Measurements from ENCODE around the gene CMTM3. TPM values are rescaled to one million over a fixed set of nuclear protein-coding genes. Genes with fewer than 3 reads are reported as not detected.

The CMTM3 gene
- total RNA-seq, 1 experiment from 2014 or later = 19.1 TPM

DNA sequence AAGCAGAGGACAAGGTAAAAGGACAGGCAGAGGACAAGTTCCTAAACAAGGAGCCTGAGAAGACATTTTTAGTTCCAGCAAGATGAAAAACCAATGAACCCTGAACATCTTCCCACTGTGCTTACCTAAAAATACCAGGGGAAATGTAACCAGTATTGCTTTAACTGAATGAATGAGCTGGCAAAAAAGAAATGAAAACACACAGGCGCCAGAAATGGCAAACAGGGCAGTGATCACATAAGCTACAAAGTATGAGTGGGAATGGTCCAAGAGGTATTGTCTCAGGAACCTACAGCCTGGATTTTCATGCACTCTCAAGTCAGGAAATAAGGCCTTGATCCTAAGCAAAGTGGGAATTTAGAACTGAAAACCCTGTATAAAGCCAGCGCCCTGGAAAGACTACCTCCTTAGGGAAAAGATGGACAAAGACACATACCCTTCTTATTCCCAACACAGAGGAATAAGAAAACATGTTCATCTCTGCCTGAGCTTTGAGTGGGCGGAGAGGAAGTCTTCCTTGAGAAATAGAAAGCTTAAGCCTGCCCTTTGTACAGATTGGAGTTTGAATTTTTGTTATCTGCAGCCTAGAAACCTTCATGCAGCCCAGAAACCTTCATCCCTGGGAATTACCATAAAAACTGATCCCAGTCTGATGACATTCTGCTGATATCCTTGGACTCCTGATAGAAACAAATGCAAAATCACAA lies 23.1 kb upstream of the CMTM3 start (continued):
- TF ChIP-seq IRF2 (CRISPR knock-in tag; IDR thresholded peaks at IDR 0.05; ENCODE audit: borderline replicate concordance, low read depth) (no peak), MYBL2 (CRISPR knock-in tag; IDR thresholded peaks at IDR 0.05) (no peak), PRRX2 (CRISPR knock-in tag; IDR thresholded peaks at IDR 0.05) (no peak), KAT7 (CRISPR knock-in tag; IDR thresholded peaks at IDR 0.05; ENCODE audit: borderline replicate concordance) (no peak), JAZF1 (CRISPR knock-in tag; IDR thresholded peaks at IDR 0.05) (no peak), ZNF671 (CRISPR knock-in tag; IDR thresholded peaks at IDR 0.05) (no peak), TP53 (CRISPR knock-in tag; IDR thresholded peaks at IDR 0.05) (no peak), ZNF232 (CRISPR knock-in tag; IDR thresholded peaks at IDR 0.05) (no peak)
- TF ChIP-seq, protein P1, sequence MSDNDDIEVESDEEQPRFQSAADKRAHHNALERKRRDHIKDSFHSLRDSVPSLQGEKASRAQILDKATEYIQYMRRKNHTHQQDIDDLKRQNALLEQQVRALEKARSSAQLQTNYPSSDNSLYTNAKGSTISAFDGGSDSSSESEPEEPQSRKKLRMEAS (CRISPR knock-in tag; IDR thresholded peaks at IDR 0.05) = no peak
- TF ChIP-seq, protein P2, sequence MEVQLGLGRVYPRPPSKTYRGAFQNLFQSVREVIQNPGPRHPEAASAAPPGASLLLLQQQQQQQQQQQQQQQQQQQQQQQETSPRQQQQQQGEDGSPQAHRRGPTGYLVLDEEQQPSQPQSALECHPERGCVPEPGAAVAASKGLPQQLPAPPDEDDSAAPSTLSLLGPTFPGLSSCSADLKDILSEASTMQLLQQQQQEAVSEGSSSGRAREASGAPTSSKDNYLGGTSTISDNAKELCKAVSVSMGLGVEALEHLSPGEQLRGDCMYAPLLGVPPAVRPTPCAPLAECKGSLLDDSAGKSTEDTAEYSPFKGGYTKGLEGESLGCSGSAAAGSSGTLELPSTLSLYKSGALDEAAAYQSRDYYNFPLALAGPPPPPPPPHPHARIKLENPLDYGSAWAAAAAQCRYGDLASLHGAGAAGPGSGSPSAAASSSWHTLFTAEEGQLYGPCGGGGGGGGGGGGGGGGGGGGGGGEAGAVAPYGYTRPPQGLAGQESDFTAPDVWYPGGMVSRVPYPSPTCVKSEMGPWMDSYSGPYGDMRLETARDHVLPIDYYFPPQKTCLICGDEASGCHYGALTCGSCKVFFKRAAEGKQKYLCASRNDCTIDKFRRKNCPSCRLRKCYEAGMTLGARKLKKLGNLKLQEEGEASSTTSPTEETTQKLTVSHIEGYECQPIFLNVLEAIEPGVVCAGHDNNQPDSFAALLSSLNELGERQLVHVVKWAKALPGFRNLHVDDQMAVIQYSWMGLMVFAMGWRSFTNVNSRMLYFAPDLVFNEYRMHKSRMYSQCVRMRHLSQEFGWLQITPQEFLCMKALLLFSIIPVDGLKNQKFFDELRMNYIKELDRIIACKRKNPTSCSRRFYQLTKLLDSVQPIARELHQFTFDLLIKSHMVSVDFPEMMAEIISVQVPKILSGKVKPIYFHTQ (CRISPR knock-in tag; IDR thresholded peaks at IDR 0.05) = no peak

DNA sequence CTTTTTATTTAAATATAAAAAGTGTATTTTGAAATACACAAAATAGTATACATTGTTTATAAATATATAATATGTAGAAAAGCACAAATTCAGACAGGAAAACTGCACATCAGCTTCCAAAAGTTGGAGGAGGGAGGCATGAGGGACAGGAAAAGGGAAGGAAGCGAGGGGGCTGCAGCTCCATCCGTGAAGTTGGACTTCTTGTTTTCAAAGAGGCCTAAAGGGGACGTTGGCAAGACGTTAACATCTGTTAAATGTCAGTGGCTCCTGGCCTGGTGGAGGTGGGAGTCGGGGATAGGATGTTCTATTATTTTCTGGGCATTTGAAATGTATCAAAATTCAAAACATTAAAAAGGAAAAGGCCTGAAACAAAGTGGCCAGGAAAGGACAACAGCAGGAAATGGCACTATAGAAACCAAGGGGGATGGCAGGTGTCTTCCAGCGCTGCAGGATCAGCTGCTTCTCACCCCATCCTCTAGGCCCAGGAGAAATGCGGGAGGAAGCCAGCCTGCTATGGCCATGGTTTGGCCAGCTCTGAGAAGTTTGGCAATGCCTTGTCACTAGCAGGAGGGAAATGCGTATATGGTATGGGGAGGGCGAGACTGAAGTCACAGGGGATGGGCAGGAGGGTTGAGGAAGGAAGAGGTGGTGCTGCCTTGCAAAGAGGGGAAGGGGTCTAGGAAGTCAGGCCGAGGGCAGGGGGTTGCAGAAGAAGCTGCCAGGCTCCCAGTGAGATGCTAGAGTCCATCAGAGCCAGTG lies 18.8 kb upstream of the CMTM3 start:
- Mint-ChIP-seq H3K27ac (no peak overlapping the region), H3K4me1 (peaks cover 20% of the 10 kb centered on the region), H3K27me3 (ENCODE audit: low read depth) (peaks cover 6% of the 10 kb centered on the region), H3K36me3 (no peaks in the 10 kb centered on the region), H3K9me3 (no peaks in the 10 kb centered on the region), H3K4me3 (no peak overlapping the region)
- CTCF ChIA-PET = no interaction called here
- DNase-seq (ENCODE audit: low spot score) (no peak), ATAC-seq (no peak; the same call in 1 of the 2 replicates)
- POLR2A ChIA-PET = no interaction called here
- no peak for TF ChIP-seq SP1 (CRISPR knock-in tag; conservative IDR thresholded peaks at IDR 0.05)
- TF ChIP-seq TP53 (CRISPR knock-in tag; IDR thresholded peaks at IDR 0.05) = no peak

DNA sequence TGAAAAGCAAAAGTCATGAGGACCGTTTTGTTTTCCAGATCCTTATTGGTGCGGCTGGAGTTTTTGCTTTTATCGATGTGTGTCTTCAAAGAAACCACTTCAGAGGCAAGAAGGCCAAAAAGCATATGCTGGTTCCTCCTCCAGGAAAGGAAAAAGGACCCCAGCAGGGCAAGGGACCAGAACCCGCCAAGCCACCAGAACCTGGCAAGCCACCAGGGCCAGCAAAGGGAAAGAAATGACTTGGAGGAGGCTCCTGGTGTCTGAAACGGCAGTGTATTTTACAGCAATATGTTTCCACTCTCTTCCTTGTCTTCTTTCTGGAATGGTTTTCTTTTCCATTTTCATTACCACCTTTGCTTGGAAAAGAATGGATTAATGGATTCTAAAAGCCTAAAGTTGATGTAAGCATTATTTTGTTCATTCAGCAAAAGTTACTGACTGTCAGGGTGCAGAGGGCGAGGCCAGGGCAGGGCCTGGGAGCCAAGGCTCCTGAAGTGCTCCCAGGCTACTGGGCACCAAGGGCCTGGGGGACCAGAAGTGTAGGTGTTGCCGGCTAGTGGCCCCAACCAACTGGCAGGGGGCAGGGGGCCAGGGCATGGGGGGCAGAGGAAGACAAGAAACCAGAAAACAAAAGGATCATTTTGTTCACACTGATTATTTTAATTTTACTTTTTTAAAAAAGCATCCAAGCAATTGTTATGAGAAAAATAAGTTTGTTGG lies 16.5 kb upstream of the CMTM3 start:
- Mint-ChIP-seq H3K36me3 (no peaks in the 10 kb centered on the region), H3K27me3 (ENCODE audit: low read depth) (no peaks in the 10 kb centered on the region), H3K9me3 (no peaks in the 10 kb centered on the region), H3K4me3 (no peak overlapping the region), H3K27ac (no peak overlapping the region; the same call in 1 of the 2 replicates), H3K4me1 (peaks cover 17% of the 10 kb centered on the region)
- ATAC-seq = no peak
- ChIA-PET POLR2A (no interaction called here), CTCF (interaction anchor here (1.8 kb wide), 2 partner anchors 8 to 16 kb away, joined by 5 to 23 read pairs; partner anchors contain the start of gene CMTM2)
- no peak for DNase-seq (ENCODE audit: low spot score)
- TF ChIP-seq, protein P3, sequence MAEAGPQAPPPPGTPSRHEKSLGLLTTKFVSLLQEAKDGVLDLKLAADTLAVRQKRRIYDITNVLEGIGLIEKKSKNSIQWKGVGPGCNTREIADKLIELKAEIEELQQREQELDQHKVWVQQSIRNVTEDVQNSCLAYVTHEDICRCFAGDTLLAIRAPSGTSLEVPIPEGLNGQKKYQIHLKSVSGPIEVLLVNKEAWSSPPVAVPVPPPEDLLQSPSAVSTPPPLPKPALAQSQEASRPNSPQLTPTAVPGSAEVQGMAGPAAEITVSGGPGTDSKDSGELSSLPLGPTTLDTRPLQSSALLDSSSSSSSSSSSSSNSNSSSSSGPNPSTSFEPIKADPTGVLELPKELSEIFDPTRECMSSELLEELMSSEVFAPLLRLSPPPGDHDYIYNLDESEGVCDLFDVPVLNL (CRISPR knock-in tag; IDR thresholded peaks at IDR 0.05; ENCODE audit: borderline replicate concordance, low read depth) = no peak
- TF ChIP-seq, protein P4, sequence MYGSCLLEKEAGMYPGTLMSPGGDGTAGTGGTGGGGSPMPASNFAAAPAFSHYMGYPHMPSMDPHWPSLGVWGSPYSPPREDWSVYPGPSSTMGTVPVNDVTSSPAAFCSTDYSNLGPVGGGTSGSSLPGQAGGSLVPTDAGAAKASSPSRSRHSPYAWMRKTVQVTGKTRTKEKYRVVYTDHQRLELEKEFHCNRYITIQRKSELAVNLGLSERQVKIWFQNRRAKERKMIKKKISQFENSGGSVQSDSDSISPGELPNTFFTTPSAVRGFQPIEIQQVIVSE (CRISPR knock-in tag; IDR thresholded peaks at IDR 0.05; ENCODE audit: borderline replicate concordance) = no peak
- TF ChIP-seq JUN (CRISPR knock-in tag; IDR thresholded peaks at IDR 0.05) = no peak
- TF ChIP-seq ZNF219 (CRISPR knock-in tag; IDR thresholded peaks at IDR 0.05; ENCODE audit: borderline replicate concordance) = no peak
- no peak for TF ChIP-seq ELF4 (CRISPR knock-in tag; IDR thresholded peaks at IDR 0.05; ENCODE audit: low read depth)
- TF ChIP-seq, protein P5, sequence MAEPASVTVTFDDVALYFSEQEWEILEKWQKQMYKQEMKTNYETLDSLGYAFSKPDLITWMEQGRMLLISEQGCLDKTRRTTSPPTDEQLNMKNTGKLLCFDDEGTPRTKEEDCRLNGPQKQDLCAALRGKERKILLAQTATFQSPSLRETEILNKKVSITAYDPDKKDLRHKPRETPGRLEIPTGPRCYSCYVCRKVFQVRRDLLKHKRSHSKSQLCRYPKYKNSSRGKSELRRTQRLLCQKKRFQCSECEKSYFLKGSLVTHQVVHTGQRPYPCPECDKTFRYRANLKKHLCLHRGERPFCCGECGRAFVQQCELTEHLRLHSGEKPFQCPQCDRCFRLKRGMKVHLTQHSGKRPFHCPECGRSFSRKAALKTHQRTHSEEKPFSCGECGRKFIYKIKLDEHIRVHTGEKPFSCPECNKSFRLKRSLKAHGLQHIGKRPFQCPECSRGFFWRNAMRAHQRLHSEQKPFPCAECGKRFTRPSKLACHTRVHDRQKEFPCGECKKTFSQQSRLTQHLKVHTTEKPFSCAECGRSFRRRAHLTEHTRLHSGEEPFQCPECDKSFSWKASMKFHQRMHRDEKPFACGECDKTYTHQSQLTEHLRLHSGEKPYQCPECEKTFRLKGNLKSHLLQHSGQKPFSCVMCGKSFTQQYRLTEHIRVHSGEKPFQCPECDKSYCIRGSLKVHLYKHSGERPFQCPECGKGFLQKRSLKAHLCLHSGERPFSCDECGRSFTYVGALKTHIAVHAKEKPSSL (CRISPR knock-in tag; conservative IDR thresholded peaks at IDR 0.05) = no peak
- TF ChIP-seq, protein P6, sequence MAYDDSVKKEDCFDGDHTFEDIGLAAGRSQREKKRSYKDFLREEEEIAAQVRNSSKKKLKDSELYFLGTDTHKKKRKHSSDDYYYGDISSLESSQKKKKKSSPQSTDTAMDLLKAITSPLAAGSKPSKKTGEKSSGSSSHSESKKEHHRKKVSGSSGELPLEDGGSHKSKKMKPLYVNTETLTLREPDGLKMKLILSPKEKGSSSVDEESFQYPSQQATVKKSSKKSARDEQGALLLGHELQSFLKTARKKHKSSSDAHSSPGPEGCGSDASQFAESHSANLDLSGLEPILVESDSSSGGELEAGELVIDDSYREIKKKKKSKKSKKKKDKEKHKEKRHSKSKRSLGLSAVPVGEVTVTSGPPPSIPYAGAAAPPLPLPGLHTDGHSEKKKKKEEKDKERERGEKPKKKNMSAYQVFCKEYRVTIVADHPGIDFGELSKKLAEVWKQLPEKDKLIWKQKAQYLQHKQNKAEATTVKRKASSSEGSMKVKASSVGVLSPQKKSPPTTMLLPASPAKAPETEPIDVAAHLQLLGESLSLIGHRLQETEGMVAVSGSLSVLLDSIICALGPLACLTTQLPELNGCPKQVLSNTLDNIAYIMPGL (CRISPR knock-in tag; IDR thresholded peaks at IDR 0.05) = no peak
- TF ChIP-seq, protein P7, sequence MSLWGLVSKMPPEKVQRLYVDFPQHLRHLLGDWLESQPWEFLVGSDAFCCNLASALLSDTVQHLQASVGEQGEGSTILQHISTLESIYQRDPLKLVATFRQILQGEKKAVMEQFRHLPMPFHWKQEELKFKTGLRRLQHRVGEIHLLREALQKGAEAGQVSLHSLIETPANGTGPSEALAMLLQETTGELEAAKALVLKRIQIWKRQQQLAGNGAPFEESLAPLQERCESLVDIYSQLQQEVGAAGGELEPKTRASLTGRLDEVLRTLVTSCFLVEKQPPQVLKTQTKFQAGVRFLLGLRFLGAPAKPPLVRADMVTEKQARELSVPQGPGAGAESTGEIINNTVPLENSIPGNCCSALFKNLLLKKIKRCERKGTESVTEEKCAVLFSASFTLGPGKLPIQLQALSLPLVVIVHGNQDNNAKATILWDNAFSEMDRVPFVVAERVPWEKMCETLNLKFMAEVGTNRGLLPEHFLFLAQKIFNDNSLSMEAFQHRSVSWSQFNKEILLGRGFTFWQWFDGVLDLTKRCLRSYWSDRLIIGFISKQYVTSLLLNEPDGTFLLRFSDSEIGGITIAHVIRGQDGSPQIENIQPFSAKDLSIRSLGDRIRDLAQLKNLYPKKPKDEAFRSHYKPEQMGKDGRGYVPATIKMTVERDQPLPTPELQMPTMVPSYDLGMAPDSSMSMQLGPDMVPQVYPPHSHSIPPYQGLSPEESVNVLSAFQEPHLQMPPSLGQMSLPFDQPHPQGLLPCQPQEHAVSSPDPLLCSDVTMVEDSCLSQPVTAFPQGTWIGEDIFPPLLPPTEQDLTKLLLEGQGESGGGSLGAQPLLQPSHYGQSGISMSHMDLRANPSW (CRISPR knock-in tag; conservative IDR thresholded peaks at IDR 0.05; ENCODE audit: low read depth) = no peak
